ENCODE data around the gene CBX2. TPM values are rescaled to one million over a fixed set of nuclear protein-coding genes. Genes with fewer than 3 reads are reported as not detected.

CBX2 gene
- total and polyA plus RNA-seq, 12 donors, result 0.06 to 3.4 (median 0.82) TPM

DNA sequence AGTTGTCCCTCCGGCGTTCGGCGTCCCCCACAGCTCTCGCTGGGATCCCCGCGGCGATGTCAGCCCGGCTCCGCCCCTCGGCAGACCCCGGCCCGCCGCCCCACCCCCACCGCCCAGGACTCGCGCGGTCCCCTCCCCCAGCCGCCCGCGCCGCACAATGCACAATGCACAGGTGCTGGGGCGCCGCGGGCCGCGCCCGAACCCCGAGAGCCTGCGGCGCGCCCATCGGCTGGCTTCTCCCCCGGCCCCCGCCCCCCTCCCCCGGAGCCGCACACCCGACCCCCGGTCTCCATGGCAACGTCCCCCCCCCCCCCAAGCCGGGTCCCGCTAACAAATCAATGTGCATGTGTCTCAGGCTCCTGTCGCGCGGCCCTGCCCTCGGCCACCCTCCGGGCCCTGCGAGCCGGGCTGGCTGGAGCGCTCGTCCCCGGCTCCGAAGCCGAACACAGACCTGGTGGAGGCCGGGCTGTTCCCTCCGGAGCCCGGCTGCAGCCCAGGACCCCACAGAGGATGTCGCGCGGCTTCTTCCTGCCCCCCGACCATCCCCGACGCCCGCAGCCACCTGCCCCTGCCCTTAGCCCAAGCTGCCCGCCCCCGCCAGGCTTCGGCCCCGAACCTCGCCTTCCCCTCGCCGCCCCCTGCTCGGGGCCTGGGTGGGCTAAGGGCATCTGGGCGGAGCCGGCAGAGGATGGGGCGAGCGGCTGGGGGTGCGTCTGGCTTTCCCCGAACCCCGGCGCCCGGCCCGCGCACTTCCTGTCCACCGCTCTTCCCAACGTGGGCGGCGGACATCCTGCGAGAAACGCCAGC is 19.7 kb downstream of the CBX2 start:
- Histone ChIP-seq H3K27me3 (peaks cover 59% of the 10 kb centered on the region), H3K4me1 (replicated peaks in 1 of 2) (peaks cover 13 to 30% of the 10 kb centered on the region in 2 donors), H3K9me3 (replicated peaks in 1 of 3) (no peaks in the 10 kb centered on the region), H3K36me3 (replicated peaks in 1 of 2) (no peaks in the 10 kb centered on the region), H3K27ac (peak overlapping the region in 1 of 5 donors; percentile 84), H3K4me3 (peak overlapping the region in 2 of 4 donors; percentile 48 to 73)
- intact Hi-C loops (cut with DNase I), result loop anchor here in 1 of 2 donors (2.0 kb wide), 1 partner anchor 43 kb away; no protein-coding TSS in a partner anchor
- peak in 2 of 7 donors; percentile 40 for DNase-seq
- TF ChIP-seq, protein P1, sequence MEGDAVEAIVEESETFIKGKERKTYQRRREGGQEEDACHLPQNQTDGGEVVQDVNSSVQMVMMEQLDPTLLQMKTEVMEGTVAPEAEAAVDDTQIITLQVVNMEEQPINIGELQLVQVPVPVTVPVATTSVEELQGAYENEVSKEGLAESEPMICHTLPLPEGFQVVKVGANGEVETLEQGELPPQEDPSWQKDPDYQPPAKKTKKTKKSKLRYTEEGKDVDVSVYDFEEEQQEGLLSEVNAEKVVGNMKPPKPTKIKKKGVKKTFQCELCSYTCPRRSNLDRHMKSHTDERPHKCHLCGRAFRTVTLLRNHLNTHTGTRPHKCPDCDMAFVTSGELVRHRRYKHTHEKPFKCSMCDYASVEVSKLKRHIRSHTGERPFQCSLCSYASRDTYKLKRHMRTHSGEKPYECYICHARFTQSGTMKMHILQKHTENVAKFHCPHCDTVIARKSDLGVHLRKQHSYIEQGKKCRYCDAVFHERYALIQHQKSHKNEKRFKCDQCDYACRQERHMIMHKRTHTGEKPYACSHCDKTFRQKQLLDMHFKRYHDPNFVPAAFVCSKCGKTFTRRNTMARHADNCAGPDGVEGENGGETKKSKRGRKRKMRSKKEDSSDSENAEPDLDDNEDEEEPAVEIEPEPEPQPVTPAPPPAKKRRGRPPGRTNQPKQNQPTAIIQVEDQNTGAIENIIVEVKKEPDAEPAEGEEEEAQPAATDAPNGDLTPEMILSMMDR (IDR thresholded peaks at IDR 0.05), result no peak
- no peak for TF ChIP-seq POLR2A (IDR thresholded peaks at IDR 0.05)
- 1 to 3% (median 1%) methylated on average over 7 to 89 of the region's 89 CpGs; no CpG with 5 or more reads in 1 of the 4 donors for WGBS, 4 donors

GRCh38 chr17:79798299-79799173 is 20.6 kb downstream of the CBX2 start:
- H3K9me3 ChIP-seq (replicated peaks in 1 of 3), result no peaks in the 10 kb centered on the region
- peak overlapping the region in 2 of 4 donors; percentile 48 to 73 for H3K4me3 ChIP-seq
- no peak overlapping the region for H3K27ac ChIP-seq
- H3K4me1 ChIP-seq (replicated peaks in 1 of 2), result peaks cover 13 to 30% of the 10 kb centered on the region in 2 donors
- DNase-seq, result no peak
- intact Hi-C loops (cut with DNase I), result loop anchor here in 1 of 2 donors (2.0 kb wide), 1 partner anchor 42 kb away; no protein-coding TSS in a partner anchor
- H3K27me3 ChIP-seq, result peaks cover 59% of the 10 kb centered on the region
- TF ChIP-seq POLR2A (IDR thresholded peaks at IDR 0.05), result no peak
- TF ChIP-seq, protein P1 (IDR thresholded peaks at IDR 0.05), result no peak
- H3K36me3 ChIP-seq (replicated peaks in 1 of 2), result no peaks in the 10 kb centered on the region
- 2 to 5% (median 2%) methylated on average over 33 to 70 of the region's 70 CpGs for WGBS, 4 donors

DNA sequence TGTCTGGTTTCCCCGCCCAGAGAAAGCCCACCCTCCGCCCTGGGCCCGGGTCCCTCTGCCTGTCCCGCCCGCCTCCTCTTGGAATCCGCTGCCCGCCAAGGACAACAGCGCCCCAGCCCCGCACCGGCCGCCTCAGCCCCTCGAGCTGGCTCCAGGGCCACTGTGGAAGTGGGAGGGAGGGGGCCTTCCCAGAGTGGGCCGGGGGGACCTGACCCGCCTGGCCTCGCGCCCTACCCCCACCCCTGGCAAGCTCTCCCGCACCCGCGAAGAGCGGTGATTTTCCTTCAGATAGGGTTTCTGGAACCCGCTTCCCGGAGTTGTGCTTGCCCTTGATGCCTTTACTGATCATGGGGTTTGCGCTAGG is 21.2 kb downstream of the CBX2 start:
- WGBS, 4 donors, result 3 to 6% (median 5%) methylated on average over 11 to 23 of the region's 23 CpGs
- peaks cover 64% of the 10 kb centered on the region for H3K27me3 ChIP-seq
- no peak overlapping the region for H3K4me3 ChIP-seq
- no peaks in the 10 kb centered on the region for H3K36me3 ChIP-seq (replicated peaks in 1 of 2)
- H3K9me3 ChIP-seq (replicated peaks in 1 of 3), result no peaks in the 10 kb centered on the region
- no peak for DNase-seq
- no peak for TF ChIP-seq POLR2A (IDR thresholded peaks at IDR 0.05)
- TF ChIP-seq, protein P1 (IDR thresholded peaks at IDR 0.05), result no peak
- intact Hi-C loops (cut with DNase I), result loop anchor here in 1 of 2 donors (2.0 kb wide), 1 partner anchor 42 kb away; no protein-coding TSS in a partner anchor
- H3K4me1 ChIP-seq (replicated peaks in 1 of 2), result peaks cover 13 to 30% of the 10 kb centered on the region in 2 donors
- no peak overlapping the region for H3K27ac ChIP-seq
